Effector memory CD4-positive, alpha-beta T cell (primary cell): ENCODE measurements around the gene TRA2A.
"Not testable (repeated sequence)": the region's sequence is repeated elsewhere in the genome, so short reads cannot be mapped to it uniquely, and the experiment has no call there.

Source experiments
- DNase-seq, 3 donors: peaks; one replicate each; pipeline ENCODE4 v3.0.0-alpha.2; 2020
- H3K27ac ChIP-seq: 2 replicates; pipeline ENCODE4 v1.7.0; 2013; ENCODE audit warnings: mild to moderate bottlenecking, low read length, moderate library complexity; ENCODE audit not compliant: insufficient read depth, poor library complexity, severe bottlenecking
- H3K27me3 ChIP-seq: replicated peaks from 2 replicates; pipeline ENCODE4 v1.7.0; 2013; ENCODE audit warnings: mild to moderate bottlenecking, low read length; ENCODE audit not compliant: insufficient read depth, control insufficient read depth, poor library complexity, severe bottlenecking
- H3K36me3 ChIP-seq: 2 replicates; pipeline ENCODE4 v1.7.0; 2013; ENCODE audit warnings: mild to moderate bottlenecking, low read length, moderate library complexity; ENCODE audit not compliant: control insufficient read depth, insufficient read depth
- H3K4me1 ChIP-seq: 2 replicates; pipeline ENCODE4 v1.7.0; 2013; ENCODE audit warnings: low read length, mild to moderate bottlenecking; ENCODE audit not compliant: control insufficient read depth, insufficient read depth, poor library complexity, severe bottlenecking
- H3K4me3 ChIP-seq: 2 replicates; pipeline ENCODE4 v1.7.0; 2013; ENCODE audit warnings: low read length, low read depth, mild to moderate bottlenecking; ENCODE audit not compliant: insufficient read depth, poor library complexity, severe bottlenecking
- H3K9me3 ChIP-seq: 2 replicates; pipeline ENCODE4 v1.7.0; 2013; ENCODE audit warnings: mild to moderate bottlenecking, low read length, moderate library complexity; ENCODE audit not compliant: control insufficient read depth

TRA2A gene

DNA sequence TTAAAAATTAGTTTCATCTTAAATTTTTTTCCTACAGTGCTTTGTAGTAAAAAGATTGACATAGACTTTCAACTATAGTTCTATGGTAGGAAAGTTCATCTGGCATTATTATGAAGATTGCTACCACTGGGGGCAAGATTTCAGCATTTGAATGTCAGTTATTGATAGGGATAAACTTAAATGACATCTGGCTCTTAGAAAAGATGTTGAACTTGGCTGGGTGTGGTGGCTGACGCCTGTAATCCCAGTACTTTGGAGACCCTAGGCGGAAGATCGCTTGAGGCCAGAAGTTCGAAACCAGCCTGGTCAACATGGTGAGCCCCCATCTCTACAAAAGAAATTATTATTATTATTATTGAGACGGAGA is 1.4 kb upstream of the TRA2A start:
- no peak for DNase-seq
- H3K4me1 ChIP-seq: peaks cover 16% of the 10 kb centered on the region
- H3K9me3 ChIP-seq: no peaks in the 10 kb centered on the region
- no peaks in the 10 kb centered on the region for H3K36me3 ChIP-seq
- no peak overlapping the region for H3K4me3 ChIP-seq
- H3K27me3 ChIP-seq: no peaks in the 10 kb centered on the region
- no peak overlapping the region for H3K27ac ChIP-seq

DNA sequence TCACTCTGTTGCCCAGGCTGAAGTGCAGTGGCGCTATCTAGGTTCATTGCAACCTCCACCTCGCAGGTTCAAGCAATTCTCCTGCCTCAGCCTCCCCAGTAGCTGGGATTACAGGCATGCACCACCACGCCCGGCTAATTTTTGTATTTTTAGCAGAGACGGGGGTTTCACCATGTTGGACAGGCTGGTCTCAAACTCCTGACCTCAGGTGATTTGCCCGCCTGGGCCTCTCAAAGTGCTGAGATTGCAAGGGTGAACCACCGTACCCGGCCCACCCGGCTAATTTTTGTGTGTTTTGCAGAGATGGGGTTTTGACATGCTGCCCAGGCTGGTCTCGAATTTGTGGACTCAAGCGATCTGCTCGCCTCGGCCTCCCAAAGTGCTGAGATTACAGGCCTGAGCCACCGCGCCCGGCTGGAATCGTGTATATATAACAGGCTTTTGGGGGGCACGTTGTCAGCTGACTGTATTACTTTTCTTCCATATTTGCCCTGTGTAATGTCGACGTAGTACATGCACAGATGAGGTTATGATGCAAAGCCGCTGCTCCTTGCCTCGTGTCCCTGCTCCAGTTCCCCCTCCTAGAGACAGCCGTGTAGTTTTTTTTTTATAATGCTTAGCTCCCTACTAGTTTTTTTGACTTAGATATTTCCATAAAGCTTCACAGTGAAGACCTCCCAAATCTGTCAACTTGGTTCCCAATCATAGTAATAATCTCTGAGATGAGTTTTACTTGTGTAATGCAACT is 883 bp upstream of the TRA2A start:
- DNase-seq: no peak
- H3K4me1 ChIP-seq: peaks cover 21% of the 10 kb centered on the region
- H3K4me3 ChIP-seq: peak overlapping the region; percentile 99
- no peaks in the 10 kb centered on the region for H3K9me3 ChIP-seq
- no peaks in the 10 kb centered on the region for H3K36me3 ChIP-seq
- H3K27ac ChIP-seq: peak overlapping the region; percentile 98
- H3K27me3 ChIP-seq: no peaks in the 10 kb centered on the region

- Histone ChIP-seq H3K36me3 (no peaks in the 10 kb centered on the region), H3K27ac (peak overlapping the region; percentile 98), H3K4me1 (peaks cover 26% of the 10 kb centered on the region), H3K27me3 (no peaks in the 10 kb centered on the region), H3K4me3 (peak overlapping the region; percentile 99), H3K9me3 (no peaks in the 10 kb centered on the region)
- peak; percentile 38 to 48 (median 40) for DNase-seq
Measured at GRCh38 chr7:23531050-23531793, 559 bp downstream of the TRA2A start.

DNA sequence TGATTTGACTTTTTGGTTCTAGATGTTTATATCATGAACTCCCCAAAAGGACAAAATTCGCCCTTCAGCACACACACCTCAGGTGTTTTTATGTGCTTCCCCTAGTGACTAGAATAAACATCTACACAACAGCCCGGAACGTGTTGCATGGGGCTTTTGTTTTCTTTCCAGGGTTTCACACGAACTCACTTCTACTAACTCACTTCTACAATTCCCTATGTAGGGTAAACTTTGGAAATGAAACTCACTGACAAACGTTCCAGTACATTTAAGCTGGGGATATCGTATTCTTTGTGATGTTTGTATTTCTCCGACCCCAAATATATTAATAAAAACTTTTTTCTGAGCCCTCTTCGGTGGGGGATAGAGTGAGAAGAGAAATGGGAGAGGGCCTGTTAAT is 1.4 kb downstream of the TRA2A start:
- DNase-seq: peak in 2 of 3 donors; percentile 28 to 29
- Histone ChIP-seq H3K27me3 (no peaks in the 10 kb centered on the region), H3K36me3 (no peaks in the 10 kb centered on the region), H3K4me3 (peak overlapping the region; percentile 99), H3K9me3 (no peaks in the 10 kb centered on the region), H3K4me1 (peaks cover 28% of the 10 kb centered on the region), H3K27ac (peak overlapping the region; percentile 98)

DNA sequence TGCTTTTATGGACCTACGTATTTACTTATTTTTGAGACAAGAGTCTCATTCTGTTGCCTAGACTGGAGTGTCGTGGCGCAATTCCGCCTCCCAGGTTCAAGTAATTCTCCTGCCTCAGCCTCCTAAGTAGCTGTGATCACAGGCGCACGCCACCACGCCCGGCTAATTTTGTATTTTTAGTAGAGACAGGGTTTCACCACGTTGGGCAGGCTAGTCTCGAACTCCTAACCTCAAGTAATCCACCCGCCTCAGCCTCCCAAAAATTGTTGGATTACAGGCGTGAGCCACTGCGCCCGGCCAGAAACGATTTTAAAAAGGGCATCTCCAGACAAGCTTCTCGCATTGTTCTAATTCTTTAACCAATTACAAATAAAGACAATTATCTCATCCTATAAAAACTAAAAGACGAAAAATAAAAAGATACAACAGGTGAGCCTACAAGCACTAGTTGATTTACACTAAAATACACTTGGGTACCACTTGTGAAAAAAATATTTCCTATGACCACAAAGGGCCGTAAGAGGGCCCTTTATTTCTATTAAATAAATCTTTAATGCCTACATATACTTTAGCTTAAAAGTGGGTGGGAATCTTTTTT is 2.4 kb downstream of the TRA2A start:
- no peak overlapping the region for H3K27ac ChIP-seq
- H3K4me3 ChIP-seq: peak overlapping the region; percentile 99

DNA sequence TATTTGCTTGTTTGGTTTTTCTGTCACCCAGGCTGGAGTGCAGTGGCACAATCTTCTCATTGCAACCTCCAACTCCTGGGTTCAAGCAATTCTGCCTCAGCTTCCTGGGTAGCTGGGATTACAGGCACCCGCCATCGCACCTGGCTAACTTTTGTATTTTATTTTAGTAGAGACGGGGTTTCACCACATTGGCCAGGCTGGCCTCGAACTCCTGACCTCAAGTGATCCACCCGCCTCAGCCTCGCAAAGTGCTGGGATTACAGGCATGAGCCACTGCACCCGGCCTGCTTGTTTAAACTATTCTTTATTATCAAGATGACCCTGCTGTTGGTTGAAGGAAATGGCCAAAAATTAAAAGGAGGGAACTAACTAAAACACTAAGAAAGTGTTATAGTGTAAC is 6.2 kb downstream of the TRA2A start:
- not testable (repeated sequence) for H3K9me3 ChIP-seq, DNase-seq, H3K27ac ChIP-seq, H3K4me3 ChIP-seq, H3K27me3 ChIP-seq
- peaks cover 35% of the 10 kb centered on the region for H3K4me1 ChIP-seq
- peaks cover 17% of the 10 kb centered on the region for H3K36me3 ChIP-seq

More for the DNA sequence above, 2.4 kb downstream of the TRA2A start:
- H3K27me3 ChIP-seq: no peaks in the 10 kb centered on the region
- no peaks in the 10 kb centered on the region for H3K9me3 ChIP-seq
- DNase-seq: no peak
- no peaks in the 10 kb centered on the region for H3K36me3 ChIP-seq
- peaks cover 35% of the 10 kb centered on the region for H3K4me1 ChIP-seq

GRCh38 chr7:23524473-23524872 is 7.3 kb downstream of the TRA2A start:
- Histone ChIP-seq H3K4me1 (peaks cover 31% of the 10 kb centered on the region), H3K4me3 (no peak overlapping the region), H3K9me3 (no peaks in the 10 kb centered on the region), H3K27me3 (no peaks in the 10 kb centered on the region), H3K27ac (no peak overlapping the region), H3K36me3 (peaks cover 28% of the 10 kb centered on the region)
- no peak for DNase-seq

DNA sequence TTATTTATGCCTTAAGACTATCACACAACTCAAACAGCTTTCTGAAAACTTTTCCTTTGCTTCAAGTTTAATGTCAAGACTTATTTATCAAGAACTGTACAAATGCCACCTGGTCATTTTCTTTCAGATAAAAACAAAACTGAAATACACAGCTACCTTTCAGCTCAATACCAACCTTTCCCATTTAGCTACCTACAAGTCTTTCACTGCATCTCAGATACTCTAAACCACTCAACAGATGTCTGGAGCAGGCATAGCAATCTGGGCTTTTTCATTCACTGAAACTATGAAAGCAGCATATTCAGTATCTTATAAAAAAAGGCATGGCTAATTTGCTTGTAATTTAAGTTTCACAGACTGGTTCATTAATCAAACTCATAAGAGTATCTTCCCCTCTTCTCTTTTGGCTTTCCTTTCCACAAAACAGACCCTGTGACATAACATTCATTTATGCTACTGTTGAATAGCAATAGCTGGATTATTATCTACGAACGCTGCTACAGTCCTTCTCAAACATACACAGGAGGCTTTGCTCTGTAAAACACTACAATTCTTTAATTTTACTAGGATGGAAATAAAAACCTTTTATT is 8.2 kb downstream of the TRA2A start:
- Histone ChIP-seq H3K27me3 (no peaks in the 10 kb centered on the region), H3K36me3 (peaks cover 37% of the 10 kb centered on the region), H3K27ac (no peak overlapping the region), H3K9me3 (no peaks in the 10 kb centered on the region), H3K4me1 (peaks cover 22% of the 10 kb centered on the region), H3K4me3 (no peak overlapping the region)
- DNase-seq: no peak

GRCh38 chr7:23520582-23520981 is 11.2 kb downstream of the TRA2A start:
- peaks cover 9% of the 10 kb centered on the region for H3K4me1 ChIP-seq
- no peaks in the 10 kb centered on the region for H3K9me3 ChIP-seq
- H3K36me3 ChIP-seq: peaks cover 63% of the 10 kb centered on the region
- H3K27me3 ChIP-seq: no peaks in the 10 kb centered on the region
- H3K4me3 ChIP-seq: no peak overlapping the region
- no peak overlapping the region for H3K27ac ChIP-seq
- DNase-seq: no peak

DNA sequence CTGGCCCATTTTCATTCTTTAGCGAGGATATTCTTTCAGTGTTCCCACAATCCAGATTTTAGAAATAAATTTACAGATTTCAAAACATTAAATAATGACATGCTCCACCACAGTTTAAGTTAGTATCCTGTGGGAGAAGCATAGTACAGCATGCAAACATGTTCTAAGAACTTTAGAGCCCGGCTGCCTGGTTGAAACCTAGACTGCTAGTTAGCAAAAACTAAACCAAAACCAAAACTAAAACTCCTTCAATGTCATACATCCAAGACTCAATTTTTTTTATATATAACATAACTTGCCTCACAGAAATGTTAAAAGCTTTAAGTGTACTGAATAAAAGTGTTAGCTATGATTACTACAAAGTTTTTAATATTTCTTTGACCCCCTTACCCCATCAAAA is 17.0 kb downstream of the TRA2A start:
- Histone ChIP-seq H3K36me3 (peaks cover 86% of the 10 kb centered on the region), H3K27me3 (no peaks in the 10 kb centered on the region), H3K4me1 (no peaks in the 10 kb centered on the region), H3K4me3 (no peak overlapping the region), H3K9me3 (no peaks in the 10 kb centered on the region), H3K27ac (no peak overlapping the region)
- no peak for DNase-seq
